Fibroblast of lung (primary cell): Measurements from ENCODE around the gene ARHGEF3.

Experiments
- CTCF ChIP-seq, 2 donors: IDR thresholded peaks in 1 of 2; conservative IDR thresholded peaks in 1 of 2; 1 replicate in 1 of 2; 2 replicates in 1 of 2; pipeline ENCODE4 v1.5.1; 2011 to 2012; ENCODE audit warnings: low read length in 2 of 2, control low read depth in 1 of 2, inconsistent platforms in 1 of 2, low read depth in 1 of 2, mild to moderate bottlenecking in 1 of 2
- EZH2 ChIP-seq: IDR thresholded peaks from 2 replicates; pipeline ENCODE4 v1.5.1; 2012; ENCODE audit warnings: low read length, control low read depth, mild to moderate bottlenecking; ENCODE audit errors: missing control alignments

DNA sequence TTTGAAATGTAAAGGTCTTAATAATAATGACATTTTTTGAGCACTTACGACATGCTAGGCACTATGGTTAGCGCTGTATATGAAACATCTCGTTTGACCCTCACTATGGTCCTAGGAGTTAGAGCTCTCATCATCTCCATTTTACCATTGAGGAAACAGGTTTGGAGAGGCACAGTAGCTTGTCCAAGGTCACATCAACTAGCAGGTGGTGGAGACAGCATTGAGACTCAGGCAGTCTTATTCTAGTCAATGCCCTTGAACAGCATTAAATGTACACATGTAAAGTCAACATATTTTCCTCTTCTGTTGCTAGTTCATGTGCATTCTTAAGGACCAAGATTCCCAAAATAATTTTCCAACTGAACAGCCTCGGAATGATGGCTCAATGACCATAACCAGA is 4.8 kb downstream of the ARHGEF3 start:
- TF ChIP-seq CTCF (conservative IDR thresholded peaks at IDR 0.05 in 1 of 2, IDR thresholded peaks at IDR 0.05 in 1 of 2; ENCODE audit: low read depth in 1 of 2, low read length in 2 of 2) (no peak), EZH2 (no peak)
